Neuron (in vitro differentiated cells): Measurements from ENCODE around the gene ITCH.
"Not testable (repeated sequence)": the region's sequence is repeated elsewhere in the genome, so short reads cannot be mapped to it uniquely, and the experiment has no call there.

Source experiments
- H2AFZ ChIP-seq: one replicate; pipeline ENCODE4 v1.6.1; 2013; ENCODE audit warnings: low read depth, mild to moderate bottlenecking, inconsistent platforms, low read length, moderate library complexity
- H3K27me3 ChIP-seq: one replicate; pipeline ENCODE4 v1.6.1; 2013; ENCODE audit warnings: low read length; ENCODE audit not compliant: insufficient read depth
- H3K36me3 ChIP-seq: one replicate; pipeline ENCODE4 v1.6.1; 2013; ENCODE audit warnings: low read length; ENCODE audit not compliant: insufficient read depth
- H3K4me1 ChIP-seq: one replicate; pipeline ENCODE4 v1.6.1; 2013; ENCODE audit warnings: low read length; ENCODE audit not compliant: insufficient read depth
- H3K4me3 ChIP-seq: 2 replicates; pipeline ENCODE4 v1.5.1; 2013; ENCODE audit warnings: mild to moderate bottlenecking, low read length, moderate library complexity
- H3K9me3 ChIP-seq: one replicate; pipeline ENCODE4 v1.6.1; 2013; ENCODE audit warnings: low read length

The ITCH gene

GRCh38 chr20:34333786-34334185 is 29.3 kb upstream of the ITCH start:
- Histone ChIP-seq H3K4me3 (no peak overlapping the region), H2AFZ (no peak overlapping the region)

GRCh38 chr20:34334654-34335407 is 28.2 kb upstream of the ITCH start:
- Histone ChIP-seq H3K27me3 (no peaks in the 10 kb centered on the region), H3K4me1 (peaks cover 5% of the 10 kb centered on the region), H3K9me3 (no peaks in the 10 kb centered on the region), H2AFZ (no peak overlapping the region), H3K36me3 (no peaks in the 10 kb centered on the region), H3K4me3 (no peak overlapping the region)

More at GRCh38 chr20:34333786-34334185, 29.3 kb upstream of the ITCH start:
- Histone ChIP-seq H3K9me3 (no peaks in the 10 kb centered on the region), H3K4me1 (peaks cover 5% of the 10 kb centered on the region), H3K27me3 (no peaks in the 10 kb centered on the region), H3K36me3 (no peaks in the 10 kb centered on the region)

- no peaks in the 10 kb centered on the region for H3K36me3 ChIP-seq
- H3K4me3 ChIP-seq: no peak overlapping the region
- no peak overlapping the region for H2AFZ ChIP-seq
- no peaks in the 10 kb centered on the region for H3K27me3 ChIP-seq
- H3K9me3 ChIP-seq: no peaks in the 10 kb centered on the region
- peaks cover 5% of the 10 kb centered on the region for H3K4me1 ChIP-seq
These were observed 25.5 kb upstream of the ITCH start for GRCh38 chr20:34337544-34337943.

GRCh38 chr20:34337982-34338726 is 24.9 kb upstream of the ITCH start:
- Histone ChIP-seq H2AFZ (no peak overlapping the region), H3K4me3 (no peak overlapping the region), H3K27me3 (no peaks in the 10 kb centered on the region), H3K4me1 (peaks cover 5% of the 10 kb centered on the region), H3K9me3 (no peaks in the 10 kb centered on the region), H3K36me3 (no peaks in the 10 kb centered on the region)

- H3K4me1 ChIP-seq, H3K4me3 ChIP-seq, H3K27me3 ChIP-seq, H3K9me3 ChIP-seq, H2AFZ ChIP-seq, H3K36me3 ChIP-seq: not testable (repeated sequence)
These were observed 22.3 kb upstream of the ITCH start for GRCh38 chr20:34340726-34341125.

- H3K4me3 ChIP-seq, H3K9me3 ChIP-seq, H3K27me3 ChIP-seq: not testable (repeated sequence)
These were observed 21.9 kb upstream of the ITCH start for GRCh38 chr20:34341199-34341598.

GRCh38 chr20:34343458-34344211 is 19.4 kb upstream of the ITCH start:
- Histone ChIP-seq H3K9me3 (no peaks in the 10 kb centered on the region), H3K4me1 (no peaks in the 10 kb centered on the region), H3K36me3 (no peaks in the 10 kb centered on the region), H3K4me3 (no peak overlapping the region), H2AFZ (no peak overlapping the region), H3K27me3 (no peaks in the 10 kb centered on the region)

More at GRCh38 chr20:34341199-34341598, 21.9 kb upstream of the ITCH start:
- not testable (repeated sequence) for H3K4me1 ChIP-seq, H2AFZ ChIP-seq, H3K36me3 ChIP-seq

- H3K27me3 ChIP-seq: no peaks in the 10 kb centered on the region
- no peak overlapping the region for H2AFZ ChIP-seq
- H3K4me1 ChIP-seq: no peaks in the 10 kb centered on the region
- H3K4me3 ChIP-seq: no peak overlapping the region
- H3K9me3 ChIP-seq: no peaks in the 10 kb centered on the region
- no peaks in the 10 kb centered on the region for H3K36me3 ChIP-seq
These were observed 18.8 kb upstream of the ITCH start for GRCh38 chr20:34344238-34344637.

GRCh38 chr20:34345402-34345736 is 17.7 kb upstream of the ITCH start:
- no peaks in the 10 kb centered on the region for H3K36me3 ChIP-seq
- no peaks in the 10 kb centered on the region for H3K27me3 ChIP-seq
- H3K4me1 ChIP-seq: no peaks in the 10 kb centered on the region
- H3K4me3 ChIP-seq: no peak overlapping the region
- no peaks in the 10 kb centered on the region for H3K9me3 ChIP-seq
- no peak overlapping the region for H2AFZ ChIP-seq

GRCh38 chr20:34345839-34346532 is 17.1 kb upstream of the ITCH start:
- H3K9me3 ChIP-seq, H3K4me3 ChIP-seq, H2AFZ ChIP-seq, H3K4me1 ChIP-seq, H3K36me3 ChIP-seq, H3K27me3 ChIP-seq: not testable (repeated sequence)

GRCh38 chr20:34346533-34346865 is 16.6 kb upstream of the ITCH start:
- H2AFZ ChIP-seq, H3K36me3 ChIP-seq, H3K27me3 ChIP-seq, H3K4me1 ChIP-seq, H3K9me3 ChIP-seq, H3K4me3 ChIP-seq: not testable (repeated sequence)

GRCh38 chr20:34347571-34347970 is 15.5 kb upstream of the ITCH start:
- Histone ChIP-seq H2AFZ (no peak overlapping the region), H3K4me1 (no peaks in the 10 kb centered on the region), H3K36me3 (no peaks in the 10 kb centered on the region), H3K27me3 (no peaks in the 10 kb centered on the region), H3K9me3 (no peaks in the 10 kb centered on the region), H3K4me3 (no peak overlapping the region)

- Histone ChIP-seq H2AFZ (no peak overlapping the region), H3K27me3 (no peaks in the 10 kb centered on the region), H3K9me3 (no peaks in the 10 kb centered on the region), H3K4me1 (no peaks in the 10 kb centered on the region), H3K4me3 (no peak overlapping the region), H3K36me3 (no peaks in the 10 kb centered on the region)
These were observed 13.0 kb upstream of the ITCH start for GRCh38 chr20:34350095-34350494.
